Adrenal gland (tissue), 5 donors: ENCODE results near the gene MYO7A.

Source experiments
- POLR2A ChIP-seq, 2 donors: fragments of 450-650 bp; IDR thresholded peaks; one replicate each; pipeline ENCODE4 v1.6.1; 2017; ENCODE audit warnings: antibody characterized with exemption in 2 of 2, mild to moderate bottlenecking in 2 of 2, moderate library complexity in 1 of 2
- TF ChIP-seq, protein P1 (sequence below), 6 experiments: fragments of 450-650 bp in 4 of 6; fragments of 200-600 bp in 2 of 6; sonication (generic) in 1 of 6; IDR thresholded peaks; 1 replicate in 5 of 6; 2 replicates in 1 of 6; pipeline versions ENCODE4 v1.5.1 to v1.8.0; 2016 to 2021; ENCODE audit warnings: antibody characterized with exemption in 6 of 6, mild to moderate bottlenecking in 2 of 6, moderate library complexity in 1 of 6
- donor health status: DM: no; HTN: no; CAD: no.

DNA sequence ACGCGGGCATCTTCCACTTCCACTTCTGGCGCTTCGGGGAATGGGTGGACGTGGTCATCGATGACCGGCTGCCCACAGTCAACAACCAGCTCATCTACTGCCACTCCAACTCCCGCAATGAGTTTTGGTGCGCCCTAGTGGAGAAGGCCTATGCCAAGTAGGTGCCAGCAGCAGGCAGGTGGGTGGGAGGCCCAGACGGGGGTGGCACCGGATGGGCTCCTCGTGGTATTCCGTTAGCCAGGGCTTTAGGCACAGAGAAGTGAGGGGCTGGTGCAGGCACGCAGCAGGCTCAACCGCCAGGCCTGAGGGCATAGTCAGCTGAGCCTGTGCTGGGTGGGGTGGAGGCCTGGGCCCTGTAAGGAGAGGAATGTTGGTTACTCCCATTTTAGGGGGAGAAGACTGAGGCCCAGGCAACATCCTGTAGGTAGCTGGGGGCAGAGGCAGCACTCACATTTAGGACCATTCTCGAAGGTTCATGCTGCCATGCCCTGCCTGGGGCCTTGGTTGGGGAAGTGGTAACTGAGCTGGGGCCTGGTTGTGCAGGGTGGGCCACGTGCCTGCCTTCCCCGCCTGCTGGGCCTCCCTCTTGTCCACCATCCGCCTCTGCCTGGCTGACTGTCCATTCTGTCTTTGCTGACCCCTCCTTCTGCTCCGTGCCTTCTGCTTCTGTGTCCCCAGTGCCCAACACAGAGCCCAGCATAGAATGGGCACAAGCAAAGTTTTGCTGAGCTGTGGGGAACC lies 15.2 kb upstream of the MYO7A start:
- TF ChIP-seq, protein P1, sequence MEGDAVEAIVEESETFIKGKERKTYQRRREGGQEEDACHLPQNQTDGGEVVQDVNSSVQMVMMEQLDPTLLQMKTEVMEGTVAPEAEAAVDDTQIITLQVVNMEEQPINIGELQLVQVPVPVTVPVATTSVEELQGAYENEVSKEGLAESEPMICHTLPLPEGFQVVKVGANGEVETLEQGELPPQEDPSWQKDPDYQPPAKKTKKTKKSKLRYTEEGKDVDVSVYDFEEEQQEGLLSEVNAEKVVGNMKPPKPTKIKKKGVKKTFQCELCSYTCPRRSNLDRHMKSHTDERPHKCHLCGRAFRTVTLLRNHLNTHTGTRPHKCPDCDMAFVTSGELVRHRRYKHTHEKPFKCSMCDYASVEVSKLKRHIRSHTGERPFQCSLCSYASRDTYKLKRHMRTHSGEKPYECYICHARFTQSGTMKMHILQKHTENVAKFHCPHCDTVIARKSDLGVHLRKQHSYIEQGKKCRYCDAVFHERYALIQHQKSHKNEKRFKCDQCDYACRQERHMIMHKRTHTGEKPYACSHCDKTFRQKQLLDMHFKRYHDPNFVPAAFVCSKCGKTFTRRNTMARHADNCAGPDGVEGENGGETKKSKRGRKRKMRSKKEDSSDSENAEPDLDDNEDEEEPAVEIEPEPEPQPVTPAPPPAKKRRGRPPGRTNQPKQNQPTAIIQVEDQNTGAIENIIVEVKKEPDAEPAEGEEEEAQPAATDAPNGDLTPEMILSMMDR (IDR thresholded peaks at IDR 0.05), result no peak
- no peak for TF ChIP-seq POLR2A (IDR thresholded peaks at IDR 0.05)
